ENCODE data around the gene LCE2D. TPM values are rescaled to one million over a fixed set of nuclear protein-coding genes. Genes with fewer than 3 reads are reported as not detected.
"Not testable (repeated sequence)": the region's sequence is repeated elsewhere in the genome, so short reads cannot be mapped to it uniquely, and the experiment has no call there.

The LCE2D gene
- polyA plus RNA-seq, 1 of the 3 experiments (the other 2 are of a cell fraction) = not detected

DNA sequence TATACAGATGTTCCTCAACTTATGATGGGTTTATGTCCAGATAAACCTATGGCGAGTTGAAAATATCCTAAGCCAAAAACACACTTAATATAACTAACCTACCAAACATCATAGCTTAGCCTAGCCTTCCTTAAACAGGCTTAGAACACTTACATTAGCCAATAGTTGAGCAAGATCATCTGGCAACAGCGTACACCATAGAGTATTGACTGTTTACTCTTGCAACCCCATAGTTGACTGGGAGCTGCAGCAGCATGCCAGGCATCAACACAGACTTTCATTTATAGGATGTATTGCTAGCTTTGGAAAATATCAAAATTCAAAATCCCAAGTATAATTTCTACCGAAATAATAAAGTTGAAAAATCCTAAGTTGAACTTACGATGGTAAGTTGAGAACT is 5.5 kb upstream of the LCE2D start (continued):
- TF ChIP-seq, protein P1, sequence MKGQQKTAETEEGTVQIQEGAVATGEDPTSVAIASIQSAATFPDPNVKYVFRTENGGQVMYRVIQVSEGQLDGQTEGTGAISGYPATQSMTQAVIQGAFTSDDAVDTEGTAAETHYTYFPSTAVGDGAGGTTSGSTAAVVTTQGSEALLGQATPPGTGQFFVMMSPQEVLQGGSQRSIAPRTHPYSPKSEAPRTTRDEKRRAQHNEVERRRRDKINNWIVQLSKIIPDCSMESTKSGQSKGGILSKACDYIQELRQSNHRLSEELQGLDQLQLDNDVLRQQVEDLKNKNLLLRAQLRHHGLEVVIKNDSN (IDR thresholded peaks at IDR 0.05; ENCODE audit: borderline replicate concordance, low read depth) = no peak
- TF ChIP-seq TCF12 (IDR thresholded peaks at IDR 0.05) (no peak), FOSL2 (IDR thresholded peaks at IDR 0.05; ENCODE audit: borderline replicate concordance, low read depth) (no peak)

GRCh38 chr1:152658649-152659048 is 4.5 kb upstream of the LCE2D start:
- no peaks in the 10 kb centered on the region for H3K4me1 ChIP-seq (ENCODE audit: control insufficient read depth in 1 of 2, insufficient read depth in 2 of 2, low read depth in 1 of 2, low read length in 1 of 2)
- no peak for DNase-seq
- no peak overlapping the region for H3K4me3 ChIP-seq (ENCODE audit: low read depth in 2 of 2, low read length in 1 of 2)
- no peaks in the 10 kb centered on the region for H3K36me3 ChIP-seq (replicated peaks in 1 of 2; ENCODE audit: control insufficient read depth in 1 of 2, insufficient read depth in 2 of 2, low read length in 1 of 2)
- H3K27me3 ChIP-seq (ENCODE audit: insufficient read depth) = no peaks in the 10 kb centered on the region
- no peaks in the 10 kb centered on the region for H3K79me2 ChIP-seq (ENCODE audit: insufficient read depth)
- TF ChIP-seq NRF1 (IDR thresholded peaks at IDR 0.05; ENCODE audit: low read depth, low read length) = no peak
- no peak for TF ChIP-seq RCOR1 (IDR thresholded peaks at IDR 0.05; ENCODE audit: low read length)
- TF ChIP-seq, protein P2, sequence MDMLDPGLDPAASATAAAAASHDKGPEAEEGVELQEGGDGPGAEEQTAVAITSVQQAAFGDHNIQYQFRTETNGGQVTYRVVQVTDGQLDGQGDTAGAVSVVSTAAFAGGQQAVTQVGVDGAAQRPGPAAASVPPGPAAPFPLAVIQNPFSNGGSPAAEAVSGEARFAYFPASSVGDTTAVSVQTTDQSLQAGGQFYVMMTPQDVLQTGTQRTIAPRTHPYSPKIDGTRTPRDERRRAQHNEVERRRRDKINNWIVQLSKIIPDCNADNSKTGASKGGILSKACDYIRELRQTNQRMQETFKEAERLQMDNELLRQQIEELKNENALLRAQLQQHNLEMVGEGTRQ (IDR thresholded peaks at IDR 0.05; ENCODE audit: borderline replicate concordance, low read depth, low read length) = no peak
- TF ChIP-seq TEAD4 (IDR thresholded peaks at IDR 0.05; ENCODE audit: borderline replicate concordance, insufficient read depth) = no peak
- no peak for TF ChIP-seq GABPA (IDR thresholded peaks at IDR 0.05; ENCODE audit: low read depth)
- TF ChIP-seq MAX (IDR thresholded peaks at IDR 0.05; ENCODE audit: low read depth) = no peak
- no peak overlapping the region for H2AFZ ChIP-seq (ENCODE audit: low read depth)
- 0% methylated on average over 3 of the region's 3 CpGs for WGBS (ENCODE audit: low lambda C conversion rate)
- H4K20me1 ChIP-seq (ENCODE audit: insufficient read depth) = no peaks in the 10 kb centered on the region
- H3K4me2 ChIP-seq = no peak overlapping the region
- POLR2A ChIA-PET = no interaction called here
- H3F3A ChIP-seq (replicated peaks; ENCODE audit: insufficient read depth) = peaks cover 6% of the 10 kb centered on the region
- H3K9ac ChIP-seq = no peak overlapping the region
- H3K27ac ChIP-seq (ENCODE audit: low read depth in 2 of 2, low read length in 1 of 2) = no peak overlapping the region
- H3K9me3 ChIP-seq = no peaks in the 10 kb centered on the region
- no peaks in the 10 kb centered on the region for H3K9me2 ChIP-seq
- CTCF ChIA-PET = no interaction called here

GRCh38 chr1:152666171-152666570 is 3.0 kb downstream of the LCE2D start:
- H3K9me3 ChIP-seq; DNase-seq; H3K36me3 ChIP-seq (replicated peaks in 1 of 2; ENCODE audit: control insufficient read depth in 1 of 2, insufficient read depth in 2 of 2, low read length in 1 of 2); H3K4me1 ChIP-seq (ENCODE audit: control insufficient read depth in 1 of 2, insufficient read depth in 2 of 2, low read depth in 1 of 2, low read length in 1 of 2); H3K27me3 ChIP-seq (ENCODE audit: insufficient read depth); H3K79me2 ChIP-seq (ENCODE audit: insufficient read depth); H2AFZ ChIP-seq (ENCODE audit: low read depth); H3K27ac ChIP-seq (ENCODE audit: low read depth in 2 of 2, low read length in 1 of 2); POLR2A ChIA-PET; H3K9ac ChIP-seq; H3K4me2 ChIP-seq; H4K20me1 ChIP-seq (ENCODE audit: insufficient read depth); H3F3A ChIP-seq (replicated peaks; ENCODE audit: insufficient read depth); H3K4me3 ChIP-seq (ENCODE audit: low read depth in 2 of 2, low read length in 1 of 2); H3K9me2 ChIP-seq: not testable (repeated sequence)
- CTCF ChIA-PET = interaction anchor here (5.2 kb wide), 1 partner anchor 13 kb away, joined by 32 read pairs; no protein-coding TSS in a partner anchor
- WGBS (ENCODE audit: low lambda C conversion rate) = 6% methylated on average over 1 of the region's 1 CpG
